Measurements from ENCODE around the gene ST8SIA1. TPM values are rescaled to one million over a fixed set of nuclear protein-coding genes. Genes with fewer than 3 reads are reported as not detected.

The ST8SIA1 gene
- total RNA-seq, 1 experiment from 2014 or later = not detected

DNA sequence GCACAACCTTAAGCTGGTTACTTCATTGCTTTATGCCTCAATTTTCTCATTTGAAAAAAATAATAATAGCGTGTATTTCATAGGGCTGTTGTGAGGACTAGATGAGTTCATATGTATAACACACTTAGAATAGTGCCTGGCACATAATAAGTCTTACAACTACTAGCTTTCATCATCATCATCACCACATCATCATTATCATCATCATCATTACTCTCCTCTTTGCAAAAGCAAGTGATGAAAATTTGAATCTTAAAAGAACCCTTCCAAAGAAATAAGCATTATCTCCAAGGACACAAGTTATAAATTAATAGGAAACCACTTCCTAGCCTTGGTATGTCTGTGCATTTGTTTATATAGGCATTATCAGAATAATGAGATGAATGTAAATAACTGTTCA lies 117.0 kb downstream of the ST8SIA1 start:
- no peaks in the 10 kb centered on the region for H3K27me3 ChIP-seq (ENCODE audit: insufficient read depth, low read length)
- no peak overlapping the region for H2BK12ac ChIP-seq (ENCODE audit: insufficient read length, low read depth, low read length)
- no peak overlapping the region for H3K27ac ChIP-seq (ENCODE audit: insufficient read length, low read depth, low read length)
- no peak overlapping the region for H2BK15ac ChIP-seq (ENCODE audit: low read depth, low read length)
- H3T11ph ChIP-seq (ENCODE audit: low read length) = no peak overlapping the region
- no peak overlapping the region for H3K27ac Mint-ChIP-seq
- H3K4me1 Mint-ChIP-seq = no peaks in the 10 kb centered on the region
- no peak overlapping the region for H2AK5ac ChIP-seq (ENCODE audit: insufficient read length, low read length)
- no peak overlapping the region for H4K91ac ChIP-seq (ENCODE audit: insufficient read length, low read depth, low read length)
- no peak overlapping the region for H3K4ac ChIP-seq (ENCODE audit: low read depth, low read length)
- TF ChIP-seq, protein P1, sequence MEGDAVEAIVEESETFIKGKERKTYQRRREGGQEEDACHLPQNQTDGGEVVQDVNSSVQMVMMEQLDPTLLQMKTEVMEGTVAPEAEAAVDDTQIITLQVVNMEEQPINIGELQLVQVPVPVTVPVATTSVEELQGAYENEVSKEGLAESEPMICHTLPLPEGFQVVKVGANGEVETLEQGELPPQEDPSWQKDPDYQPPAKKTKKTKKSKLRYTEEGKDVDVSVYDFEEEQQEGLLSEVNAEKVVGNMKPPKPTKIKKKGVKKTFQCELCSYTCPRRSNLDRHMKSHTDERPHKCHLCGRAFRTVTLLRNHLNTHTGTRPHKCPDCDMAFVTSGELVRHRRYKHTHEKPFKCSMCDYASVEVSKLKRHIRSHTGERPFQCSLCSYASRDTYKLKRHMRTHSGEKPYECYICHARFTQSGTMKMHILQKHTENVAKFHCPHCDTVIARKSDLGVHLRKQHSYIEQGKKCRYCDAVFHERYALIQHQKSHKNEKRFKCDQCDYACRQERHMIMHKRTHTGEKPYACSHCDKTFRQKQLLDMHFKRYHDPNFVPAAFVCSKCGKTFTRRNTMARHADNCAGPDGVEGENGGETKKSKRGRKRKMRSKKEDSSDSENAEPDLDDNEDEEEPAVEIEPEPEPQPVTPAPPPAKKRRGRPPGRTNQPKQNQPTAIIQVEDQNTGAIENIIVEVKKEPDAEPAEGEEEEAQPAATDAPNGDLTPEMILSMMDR (conservative IDR thresholded peaks at IDR 0.05) = no peak
- H3K79me1 ChIP-seq (ENCODE audit: insufficient read depth, low read depth, low read length, poor library complexity, severe bottlenecking) = no peaks in the 10 kb centered on the region
- no peak overlapping the region for H3K4me3 Mint-ChIP-seq
- WGBS (ENCODE audit: extremely low coverage, insufficient read length, low lambda C conversion rate) = no CpG with 5 or more reads among the region's 1 CpG
- no peak overlapping the region for H3K56ac ChIP-seq (ENCODE audit: insufficient read length, low read depth, low read length)
- H3K9ac ChIP-seq (ENCODE audit: extremely low read depth, insufficient read length, low read length) = no peak overlapping the region
- H3K4me1 ChIP-seq (ENCODE audit: insufficient read depth, low read length) = no peaks in the 10 kb centered on the region; the same call in 1 of the 2 replicates
- H2AFZ ChIP-seq (ENCODE audit: low read length) = no peak overlapping the region
- no peak for DNase-seq
- H3K9me3 Mint-ChIP-seq = peaks cover 9% of the 10 kb centered on the region in 2 experiments
- no peak overlapping the region for H2BK120ac ChIP-seq (ENCODE audit: low read depth, low read length, poor library complexity, severe bottlenecking)
- no peak overlapping the region for H4K5ac ChIP-seq (ENCODE audit: insufficient read length, low read depth, low read length)
- H4K8ac ChIP-seq (replicated peaks; ENCODE audit: insufficient read length, low read depth, low read length) = no peak overlapping the region
- no peaks in the 10 kb centered on the region for H3K79me2 ChIP-seq (ENCODE audit: insufficient read depth, low read length)
- H2BK5ac ChIP-seq (ENCODE audit: insufficient read length, low read length) = no peak overlapping the region
- H3K27me3 Mint-ChIP-seq (ENCODE audit: low read depth) = no peaks in the 10 kb centered on the region
- no peak overlapping the region for H3K4me2 ChIP-seq (ENCODE audit: insufficient read depth, insufficient read length, low read length)
- H3K23ac ChIP-seq (ENCODE audit: insufficient read length, low read depth, low read length) = no peak overlapping the region
- H3K14ac ChIP-seq (ENCODE audit: insufficient read depth, low read length) = no peak overlapping the region
- peaks cover 0 to 9% (median 0%) of the 10 kb centered on the region in 3 experiments; a peak in 3 of 7 replicates for H3K36me3 Mint-ChIP-seq (ENCODE audit: insufficient read depth in 1 of 3, low read depth in 3 of 3)
- H3K9me3 ChIP-seq (ENCODE audit: control insufficient read depth, low read depth, low read length) = no peaks in the 10 kb centered on the region
- H3K23me2 ChIP-seq (ENCODE audit: insufficient read length, low read depth, low read length, poor library complexity, severe bottlenecking) = no peaks in the 10 kb centered on the region
- H2BK20ac ChIP-seq (ENCODE audit: low read depth, low read length, poor library complexity, severe bottlenecking) = no peak overlapping the region
- no peaks in the 10 kb centered on the region for H4K20me1 ChIP-seq (ENCODE audit: control insufficient read depth, insufficient read depth, insufficient read length)
- H3K18ac ChIP-seq (ENCODE audit: insufficient read length, low read depth, low read length) = no peak overlapping the region
